ENCODE data around the gene VDR.

Gene VDR

DNA sequence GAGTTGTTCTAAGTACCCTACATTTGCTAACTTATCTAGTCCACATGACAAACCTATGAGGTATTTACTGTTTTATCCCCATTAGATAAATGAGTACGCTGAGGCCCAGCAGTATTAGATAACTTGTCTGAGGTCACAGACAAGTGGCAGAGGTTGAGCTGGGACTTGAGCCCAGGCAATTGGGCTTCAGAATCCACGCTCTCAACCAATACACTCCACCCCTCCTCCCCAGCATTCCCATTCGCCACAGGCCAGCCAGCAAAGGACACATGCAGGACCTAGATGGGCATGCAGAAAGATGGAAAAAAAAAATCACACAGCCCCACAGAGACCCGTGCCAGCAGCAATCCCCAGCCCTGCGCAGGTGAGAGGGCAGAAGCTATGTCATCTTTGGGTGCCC, 97.5 kb downstream of the VDR start:
- TF ChIP-seq, protein P1, sequence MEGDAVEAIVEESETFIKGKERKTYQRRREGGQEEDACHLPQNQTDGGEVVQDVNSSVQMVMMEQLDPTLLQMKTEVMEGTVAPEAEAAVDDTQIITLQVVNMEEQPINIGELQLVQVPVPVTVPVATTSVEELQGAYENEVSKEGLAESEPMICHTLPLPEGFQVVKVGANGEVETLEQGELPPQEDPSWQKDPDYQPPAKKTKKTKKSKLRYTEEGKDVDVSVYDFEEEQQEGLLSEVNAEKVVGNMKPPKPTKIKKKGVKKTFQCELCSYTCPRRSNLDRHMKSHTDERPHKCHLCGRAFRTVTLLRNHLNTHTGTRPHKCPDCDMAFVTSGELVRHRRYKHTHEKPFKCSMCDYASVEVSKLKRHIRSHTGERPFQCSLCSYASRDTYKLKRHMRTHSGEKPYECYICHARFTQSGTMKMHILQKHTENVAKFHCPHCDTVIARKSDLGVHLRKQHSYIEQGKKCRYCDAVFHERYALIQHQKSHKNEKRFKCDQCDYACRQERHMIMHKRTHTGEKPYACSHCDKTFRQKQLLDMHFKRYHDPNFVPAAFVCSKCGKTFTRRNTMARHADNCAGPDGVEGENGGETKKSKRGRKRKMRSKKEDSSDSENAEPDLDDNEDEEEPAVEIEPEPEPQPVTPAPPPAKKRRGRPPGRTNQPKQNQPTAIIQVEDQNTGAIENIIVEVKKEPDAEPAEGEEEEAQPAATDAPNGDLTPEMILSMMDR (IDR thresholded peaks at IDR 0.05; ENCODE audit: extremely low read depth, missing control alignments): no peak
- no peak for DNase-seq (ENCODE audit: low spot score)

DNA sequence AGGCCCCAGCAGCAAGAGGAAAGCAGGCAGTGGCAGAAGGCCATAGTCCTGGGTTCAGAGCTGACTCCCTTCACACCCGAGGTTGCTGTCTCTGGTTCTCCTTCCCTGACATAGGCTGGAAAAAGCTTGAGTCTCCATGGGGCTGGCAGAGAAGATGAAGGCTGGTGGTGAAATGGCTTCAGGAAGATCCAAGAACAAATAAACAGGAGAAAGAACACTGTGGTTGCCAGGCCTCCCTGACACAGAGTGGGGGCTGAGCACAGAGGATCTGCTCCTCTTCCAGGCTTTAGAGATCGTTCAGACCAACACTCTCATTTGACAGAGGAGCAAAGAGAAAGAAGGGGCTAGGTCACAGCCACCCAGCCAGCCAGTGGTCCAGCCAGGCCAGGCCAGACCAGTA, 99.4 kb downstream of the VDR start:
- TF ChIP-seq, protein P1 (IDR thresholded peaks at IDR 0.05; ENCODE audit: extremely low read depth, missing control alignments): no peak
- DNase-seq (ENCODE audit: low spot score): no peak

DNA sequence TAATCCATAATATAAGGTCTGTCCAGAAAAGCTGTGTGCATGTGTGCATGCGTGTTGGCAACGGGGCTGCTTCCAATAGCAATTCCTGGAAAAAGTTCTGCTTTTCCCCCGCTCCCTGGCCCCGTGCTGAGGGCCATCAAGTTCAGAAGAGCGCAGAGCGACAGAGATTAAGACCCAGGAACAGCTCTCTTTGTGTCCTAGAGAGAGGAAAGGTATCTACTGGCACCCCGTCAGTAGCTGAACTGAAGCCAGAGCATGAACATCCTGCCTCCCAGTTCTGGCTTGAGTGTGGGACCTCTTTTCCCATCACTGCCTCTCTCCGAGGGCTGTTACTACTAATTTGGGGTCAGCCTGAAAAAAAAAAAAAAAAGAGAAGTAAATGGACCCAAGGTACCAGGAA, 100.6 kb downstream of the VDR start:
- DNase-seq (ENCODE audit: low spot score): no peak
- TF ChIP-seq, protein P1 (IDR thresholded peaks at IDR 0.05; ENCODE audit: extremely low read depth, missing control alignments): no peak

DNA sequence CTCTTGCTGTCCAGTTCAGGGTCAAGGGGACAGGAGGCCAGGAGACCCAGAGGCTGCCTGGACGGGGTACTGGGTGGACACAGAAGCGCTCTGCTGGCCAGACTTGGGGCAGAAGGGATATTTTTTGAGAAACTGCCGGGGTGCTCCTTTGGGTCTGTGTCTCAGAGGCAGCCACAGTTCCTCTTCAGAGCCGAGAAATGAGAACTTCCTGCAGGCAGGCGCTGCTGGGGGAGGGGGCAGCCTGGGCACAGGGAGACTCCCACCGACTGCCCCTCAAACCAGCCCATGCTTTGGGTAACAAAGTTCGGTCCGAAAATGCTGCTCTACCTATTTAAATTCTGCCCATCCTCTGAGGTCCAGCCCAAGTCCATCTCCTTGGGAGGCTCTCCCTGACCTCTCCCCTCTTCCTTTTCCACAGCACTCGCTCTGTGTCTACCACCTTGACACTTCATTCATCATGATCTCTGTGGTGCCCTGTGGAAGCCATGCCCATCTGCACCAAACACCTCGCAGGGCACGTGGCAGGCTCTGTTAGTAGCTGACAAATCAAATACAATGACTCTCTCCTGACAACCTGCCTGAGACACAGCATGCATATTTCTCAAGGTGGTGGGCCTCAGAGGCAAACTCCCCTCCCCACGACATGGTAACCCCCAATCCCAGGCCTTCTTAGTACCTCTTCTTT, 101.5 kb downstream of the VDR start:
- no peak for DNase-seq (ENCODE audit: low spot score)
- TF ChIP-seq, protein P1 (IDR thresholded peaks at IDR 0.05; ENCODE audit: extremely low read depth, missing control alignments): no peak

DNA sequence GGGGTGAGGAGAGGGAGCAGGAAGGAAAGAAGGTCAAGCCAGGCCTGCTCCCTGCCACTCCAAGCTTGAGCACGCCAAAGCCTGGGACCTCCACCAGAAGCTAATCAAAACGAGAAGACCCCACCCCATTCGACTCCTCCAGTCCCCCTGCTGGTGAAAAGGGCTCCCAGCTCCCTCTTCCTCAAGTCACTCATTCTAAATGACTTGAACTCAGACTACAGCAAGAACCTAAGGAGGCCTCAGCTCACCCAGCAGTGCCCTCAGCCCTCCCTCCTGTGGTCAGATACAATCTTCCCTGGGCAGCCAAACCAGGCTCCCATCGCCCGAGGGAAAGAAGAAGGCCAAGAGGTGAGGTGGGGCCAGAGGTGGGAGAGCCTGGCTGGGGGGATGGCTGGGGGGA, 102.5 kb downstream of the VDR start:
- TF ChIP-seq, protein P1 (IDR thresholded peaks at IDR 0.05; ENCODE audit: extremely low read depth, missing control alignments): no peak
- no peak for DNase-seq (ENCODE audit: low spot score)

DNA sequence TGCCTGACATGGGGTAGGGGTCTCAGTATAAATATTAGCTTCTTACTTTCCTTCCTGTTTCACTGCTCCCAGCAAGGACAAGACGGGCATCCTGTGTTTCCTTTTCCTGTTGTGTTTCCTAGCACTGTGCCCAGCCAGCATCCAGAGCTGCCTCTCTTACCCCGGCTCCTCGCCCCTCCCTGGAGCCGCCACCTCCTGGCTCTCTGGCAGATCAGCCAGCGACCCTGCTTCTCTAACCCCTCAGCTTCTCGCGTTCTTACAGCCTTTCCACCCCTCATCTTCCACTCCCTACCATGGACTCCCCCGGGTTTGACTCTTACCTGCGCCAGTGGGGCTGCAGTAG, 102.9 kb downstream of the VDR start:
- TF ChIP-seq, protein P1 (IDR thresholded peaks at IDR 0.05; ENCODE audit: extremely low read depth, missing control alignments): no peak
- DNase-seq (ENCODE audit: low spot score): no peak

DNA sequence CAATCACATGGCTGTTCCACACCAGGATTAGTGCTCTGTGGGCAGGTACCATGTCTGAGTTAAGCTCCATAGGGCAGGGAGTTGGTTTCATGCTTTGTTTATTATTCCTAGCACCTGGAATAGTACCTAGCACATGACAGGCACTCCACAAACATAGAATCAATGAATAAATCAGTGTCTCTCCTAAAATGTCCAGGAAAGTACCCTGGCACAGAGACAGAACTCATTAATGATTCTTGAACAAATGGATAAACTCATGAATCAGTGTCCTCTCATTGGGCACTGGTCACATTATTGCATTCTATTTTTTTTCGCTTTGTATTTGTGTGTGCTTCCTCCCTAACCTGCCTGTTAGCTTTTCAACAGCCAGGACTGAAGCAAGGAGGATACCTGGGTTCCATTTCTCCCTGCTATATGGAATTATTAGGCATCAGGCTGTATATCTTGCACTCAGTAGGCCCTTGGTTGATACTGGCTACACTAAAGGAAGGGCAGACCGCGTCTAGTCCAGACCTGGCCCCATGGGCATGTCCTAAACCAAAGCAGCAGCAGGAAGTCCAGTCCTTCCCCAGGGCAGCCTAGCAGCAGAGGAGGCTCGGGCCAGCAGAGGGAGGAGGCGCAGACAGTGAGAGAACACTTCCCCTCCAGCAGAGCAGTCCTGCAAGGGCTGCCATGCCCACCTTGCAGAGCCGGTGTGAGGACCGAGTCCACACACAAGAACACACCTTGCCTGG, 103.5 kb downstream of the VDR start:
- TF ChIP-seq, protein P1 (IDR thresholded peaks at IDR 0.05; ENCODE audit: extremely low read depth, missing control alignments): no peak
- DNase-seq (ENCODE audit: low spot score): no peak
